ENCODE data around the gene TMEM167A.

TMEM167A gene

GRCh38 chr5:83059341-83059740, 17.9 kb downstream of the TMEM167A start:
- no peak for DNase-seq (ENCODE audit: low spot score)
- TF ChIP-seq CTCF (IDR thresholded peaks at IDR 0.05; ENCODE audit: extremely low read depth, insufficient read depth, missing control alignments): no peak
- in situ Hi-C loops (cut with MboI; ENCODE audit: low pct_unique_long_range_greater_than_20kb, low sequenced_read_pairs, unreplicated experiment): no loop called here

GRCh38 chr5:83058726-83059125, 18.5 kb downstream of the TMEM167A start:
- DNase-seq (ENCODE audit: low spot score): no peak
- in situ Hi-C loops (cut with MboI; ENCODE audit: low pct_unique_long_range_greater_than_20kb, low sequenced_read_pairs, unreplicated experiment): no loop called here
- TF ChIP-seq CTCF (IDR thresholded peaks at IDR 0.05; ENCODE audit: extremely low read depth, insufficient read depth, missing control alignments): no peak

GRCh38 chr5:83055166-83055565, 22.0 kb downstream of the TMEM167A start:
- DNase-seq (ENCODE audit: low spot score): no peak
- in situ Hi-C loops (cut with MboI; ENCODE audit: low pct_unique_long_range_greater_than_20kb, low sequenced_read_pairs, unreplicated experiment): no loop called here
- no peak for TF ChIP-seq CTCF (IDR thresholded peaks at IDR 0.05; ENCODE audit: extremely low read depth, insufficient read depth, missing control alignments)

GRCh38 chr5:83050723-83051340, 26.4 kb downstream of the TMEM167A start:
- no peak for TF ChIP-seq CTCF (IDR thresholded peaks at IDR 0.05; ENCODE audit: extremely low read depth, insufficient read depth, missing control alignments)
- no peak for DNase-seq (ENCODE audit: low spot score)
- in situ Hi-C loops (cut with MboI; ENCODE audit: low pct_unique_long_range_greater_than_20kb, low sequenced_read_pairs, unreplicated experiment): no loop called here

- TF ChIP-seq CTCF (IDR thresholded peaks at IDR 0.05; ENCODE audit: extremely low read depth, insufficient read depth, missing control alignments): no peak
- DNase-seq (ENCODE audit: low spot score): no peak
- in situ Hi-C loops (cut with MboI; ENCODE audit: low pct_unique_long_range_greater_than_20kb, low sequenced_read_pairs, unreplicated experiment): no loop called here
Measured at GRCh38 chr5:83049370-83049885, 27.8 kb downstream of the TMEM167A start.

GRCh38 chr5:83048811-83049210, 28.4 kb downstream of the TMEM167A start:
- in situ Hi-C loops (cut with MboI; ENCODE audit: low pct_unique_long_range_greater_than_20kb, low sequenced_read_pairs, unreplicated experiment): no loop called here
- no peak for TF ChIP-seq CTCF (IDR thresholded peaks at IDR 0.05; ENCODE audit: extremely low read depth, insufficient read depth, missing control alignments)
- no peak for DNase-seq (ENCODE audit: low spot score)

Data from GM13977 (cell line).